GM12878 (cell line): Measurements from ENCODE around the gene APOO. TPM values are rescaled to one million over a fixed set of nuclear protein-coding genes. Genes with fewer than 3 reads are reported as not detected.

Experiments
- ATAC-seq: fragments of 200-7000 bp; cut with Tn5 transposase; 3 replicates; pipeline ENCODE4 v1.9.1; 2020; ENCODE audit warnings: mild to moderate bottlenecking, moderate library complexity
- BruUV-seq: library from RNA; stranded (reverse); fragments of 400-500 nt; replicated peaks from 2 replicates; lab custom pipeline; 2021; lab: Mats Ljungman, UMichigan
- CTCF ChIA-PET: fragments of 300-600 bp; sonication (Branson Sonifier 250); formaldehyde crosslinking; extraction: SDS; loops from one replicate; lab custom pipeline; 2021; ENCODE audit warnings: inconsistent platforms; lab: Yijun Ruan, JAX
- POLR2A ChIA-PET: fragments of 350-600 bp; formaldehyde crosslinking; extraction: SDS; loops from one replicate; lab custom pipeline; 2021; ENCODE audit warnings: inconsistent platforms; lab: Charles Lee
- RAD21 ChIA-PET: fragments of 300-600 bp; sonication (Branson Sonifier 250); formaldehyde crosslinking; loops from one replicate; lab custom pipeline; 2023; ENCODE audit warnings: antibody characterized with exemption; ENCODE audit not compliant: unreplicated experiment; lab: Charles Lee
- SMC1A ChIA-PET: fragments of 300-600 bp; sonication (Branson Sonifier 250); formaldehyde crosslinking; loops from one replicate; lab custom pipeline; 2023; ENCODE audit not compliant: unreplicated experiment, uncharacterized antibody; lab: Charles Lee
- DNase-seq: peaks from one replicate; pipeline ENCODE4 v3.0.0-alpha.2; 2011; ENCODE audit warnings: low read depth, low spot score
- FAIRE-seq: peaks from 3 replicates; lab custom pipeline; 2011; peaks lifted over from hg19 to GRCh38; lab: Jason Lieb, UNC
- H2AFZ ChIP-seq: 2 replicates; pipeline ENCODE4 v1.6.0; 2011; ENCODE audit warnings: low read depth, low read length, control low read depth; ENCODE audit not compliant: control insufficient read depth
- H3K27ac ChIP-seq: 2 replicates; pipeline ENCODE4 v1.5.1; 2011; ENCODE audit warnings: control low read depth; ENCODE audit not compliant: control insufficient read depth, insufficient read depth
- H3K27me3 ChIP-seq, 2 experiments: replicated peaks in 1 of 2; 2 replicates each; pipeline versions ENCODE4 v1.6.0 to v1.6.1; 2011; ENCODE audit warnings: low read length in 1 of 2; ENCODE audit not compliant: control insufficient read depth in 2 of 2, insufficient read depth in 2 of 2
- H3K36me3 ChIP-seq, 2 experiments: 2 replicates each; pipeline ENCODE4 v1.5.1; 2011; ENCODE audit warnings: low read length in 1 of 2; ENCODE audit not compliant: control insufficient read depth in 2 of 2, insufficient read depth in 2 of 2
- H3K4me1 ChIP-seq: 2 replicates; pipeline ENCODE4 v1.6.1; 2011; ENCODE audit warnings: mild to moderate bottlenecking, low read length, moderate library complexity, mixed read lengths; ENCODE audit not compliant: control insufficient read depth, insufficient read depth
- H3K4me2 ChIP-seq: 2 replicates; pipeline ENCODE4 v1.6.0; 2011; ENCODE audit warnings: control low read depth; ENCODE audit not compliant: control insufficient read depth, insufficient read depth
- H3K4me3 ChIP-seq: fragments of 200-600 bp; sonication (generic); 2 replicates; pipeline ENCODE4 v1.5.1; 2016
- H3K79me2 ChIP-seq: 2 replicates; pipeline ENCODE4 v1.6.0; 2011; ENCODE audit warnings: low read length; ENCODE audit not compliant: control insufficient read depth, insufficient read depth
- H3K9ac ChIP-seq: 2 replicates; pipeline ENCODE4 v1.8.0; 2011; ENCODE audit warnings: low read length, control low read depth, mixed read lengths; ENCODE audit not compliant: control insufficient read depth, insufficient read depth
- H3K9me3 ChIP-seq: replicated peaks from 3 replicates; pipeline ENCODE4 v1.5.1; 2011; ENCODE audit warnings: mild to moderate bottlenecking, low read length; ENCODE audit not compliant: control insufficient read depth, insufficient read depth
- H4K20me1 ChIP-seq: 2 replicates; pipeline ENCODE4 v1.6.0; 2011; ENCODE audit not compliant: control insufficient read depth, insufficient read depth
- ASH2L ChIP-seq: fragments of 300-600, 200-600 bp; sonication (generic); IDR thresholded peaks from 2 replicates; pipeline ENCODE4 v1.6.1; 2017; ENCODE audit warnings: low read depth, mild to moderate bottlenecking, borderline replicate concordance
- RFX5 ChIP-seq: IDR thresholded peaks from 2 replicates; pipeline ENCODE4 v1.6.1; 2011; ENCODE audit warnings: low read depth, low read length, improper control_type of control experiment
- TARDBP ChIP-seq: IDR thresholded peaks from 2 replicates; pipeline ENCODE4 v1.6.1; 2016; ENCODE audit warnings: borderline replicate concordance
- ZNF687 ChIP-seq: fragments of 450-650 bp; IDR thresholded peaks from 2 replicates; pipeline ENCODE4 v1.6.1; 2017; ENCODE audit warnings: mild to moderate bottlenecking, moderate library complexity
- WGBS: methylation state at CpG from one replicate; pipeline ENCODE4 v1.1.6; 2016; ENCODE audit warnings: low lambda C conversion rate; ENCODE audit not compliant: insufficient replicate concordance, insufficient coverage; ENCODE audit errors: missing lambda C conversion rate; 5-methylcytosine and 5-hydroxymethylcytosine counted together
- in situ Hi-C: fragments of 300-500 bp; cut with MboI; formaldehyde crosslinking; loops from 9 replicates; pipeline ENCODE4 v1.14.3; 2018; ENCODE audit warnings: mixed read lengths
- intact Hi-C: fragments of 100-400 bp; cut with micrococcal nuclease; formaldehyde crosslinking; loops from one replicate; pipeline ENCODE4 v1.14.2; 2022; ENCODE audit not compliant: unreplicated experiment
- polyA plus RNA-seq, 11 experiments: library from polyadenylated mRNA; depleted of rRNA in 4 of 11; unstranded in 6 of 11; stranded (reverse) in 5 of 11; fragments of >200 nt; fragmentation: Nextera tagmentation in 4 of 11; fragmentation: Illumina TruSeq in 1 of 11; extraction: Ambion mirVana in 4 of 11; extraction: Trizol in 1 of 11; gene quantifications; 1 replicate in 1 of 11; 2 replicates in 10 of 11; pipeline versions ENCODE4 v1.2.1 to v1.2.3, GENCODE V29; 2011 to 2016; ENCODE audit warnings: inconsistent platforms in 2 of 11, missing spikeins in 2 of 11, low read depth in 1 of 11
- total RNA-seq, 4 experiments: library from RNA; depleted of rRNA in 3 of 4; stranded (reverse); fragments of >200 nt in 3 of 4; fragmentation: Illumina TruSeq in 1 of 4; extraction: Trizol in 1 of 4; gene quantifications; 2 replicates each; pipeline versions ENCODE4 v1.2.1 to v1.2.3, GENCODE V29; 2013 to 2021

APOO gene
- total and polyA plus RNA-seq, 10 of the 15 experiments (the other 5 are each of a cell fraction or from before 2014, with no cell fraction given), result 20.7 to 68.7 (median 35.5) TPM

- H3K9me3 ChIP-seq, result no peaks in the 10 kb centered on the region
- H3K36me3 ChIP-seq, result no peaks in the 10 kb centered on the region
- DNase-seq (no peak), FAIRE-seq (no peak), ATAC-seq (no peak)
- in situ Hi-C loops, result no loop called here
- no peaks in the 10 kb centered on the region for H3K79me2 ChIP-seq
- POLR2A ChIA-PET, result no interaction called here
- H3K4me1 ChIP-seq, result no peaks in the 10 kb centered on the region
- H3K27ac ChIP-seq, result no peak overlapping the region
- H3K9ac ChIP-seq, result no peak overlapping the region
- H3K27me3 ChIP-seq, result no peaks in the 10 kb centered on the region
- no TSS peak for BruUV-seq
- TF ChIP-seq ZNF687 (no peak), RFX5 (no peak), ASH2L (no peak), TARDBP (no peak)
- SMC1A ChIA-PET, result no interaction called here
- H3K4me2 ChIP-seq, result no peak overlapping the region
- H4K20me1 ChIP-seq, result no peaks in the 10 kb centered on the region
- CTCF ChIA-PET, result no interaction called here
- intact Hi-C loops, result no loop called here
- WGBS, result 81% methylated on average over 4 of the region's 4 CpGs
- RAD21 ChIA-PET, result no interaction called here
- H2AFZ ChIP-seq, result no peak overlapping the region
- no peak overlapping the region for H3K4me3 ChIP-seq
Observed at GRCh38 chrX:23841847-23842522, 65.8 kb downstream of the APOO start.
